NCI-H1092 treated with DMSO at 0.1 percent for 48 hours (cell line): Measurements from ENCODE around the gene ZCCHC7.
"Not testable (repeated sequence)": the region's sequence is repeated elsewhere in the genome, so short reads cannot be mapped to it uniquely, and the experiment has no call there.

Experiments used
- DNase-seq: peaks from one replicate; lab custom pipeline; 2025; lab: John Stamatoyannopoulos, UW

ZCCHC7 gene

GRCh38 chr9:37255187-37255586, 134.8 kb downstream of the ZCCHC7 start:
- no peak for DNase-seq

DNA sequence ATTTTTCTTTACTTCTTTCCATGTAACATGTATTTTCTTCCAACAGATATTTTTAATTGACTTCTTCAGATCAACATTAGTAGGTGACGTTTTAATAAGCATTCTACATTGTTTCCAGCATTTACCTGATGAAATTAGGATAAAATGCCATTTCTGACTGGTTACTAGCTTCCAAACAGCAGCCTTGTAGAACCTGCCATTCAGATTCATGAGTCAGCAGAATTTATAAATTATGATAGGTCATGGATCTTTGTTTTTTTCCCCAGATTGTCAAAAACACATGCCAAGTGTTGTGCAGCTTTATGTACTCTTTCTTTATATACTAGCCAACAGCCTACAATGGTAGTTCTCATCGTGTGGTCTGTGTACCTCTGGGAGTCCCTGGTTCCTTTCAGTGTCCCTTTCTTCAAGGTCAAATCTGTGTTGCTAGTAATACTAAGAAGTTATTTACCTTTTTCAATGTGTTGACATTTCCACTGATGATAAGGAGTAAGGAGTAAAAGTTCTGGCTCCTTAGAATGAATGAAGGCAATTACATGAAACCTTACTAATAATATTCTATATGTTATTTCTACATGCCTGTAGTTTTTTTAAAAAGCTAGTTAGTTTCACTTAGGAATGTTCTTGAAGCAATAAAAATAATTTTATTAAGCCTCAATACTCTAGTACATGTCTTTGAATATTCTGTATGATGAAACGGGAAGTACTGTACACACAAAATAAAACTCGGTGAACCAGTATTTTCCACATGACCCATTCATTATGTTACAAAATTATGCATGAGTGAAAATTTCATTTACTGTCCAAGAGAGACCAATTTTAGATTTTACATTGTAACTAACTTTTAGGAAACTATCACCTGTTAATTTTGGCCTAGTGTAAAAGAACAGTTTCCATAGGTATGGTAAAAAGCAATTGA, 135.8 kb downstream of the ZCCHC7 start:
- no peak for DNase-seq

DNA sequence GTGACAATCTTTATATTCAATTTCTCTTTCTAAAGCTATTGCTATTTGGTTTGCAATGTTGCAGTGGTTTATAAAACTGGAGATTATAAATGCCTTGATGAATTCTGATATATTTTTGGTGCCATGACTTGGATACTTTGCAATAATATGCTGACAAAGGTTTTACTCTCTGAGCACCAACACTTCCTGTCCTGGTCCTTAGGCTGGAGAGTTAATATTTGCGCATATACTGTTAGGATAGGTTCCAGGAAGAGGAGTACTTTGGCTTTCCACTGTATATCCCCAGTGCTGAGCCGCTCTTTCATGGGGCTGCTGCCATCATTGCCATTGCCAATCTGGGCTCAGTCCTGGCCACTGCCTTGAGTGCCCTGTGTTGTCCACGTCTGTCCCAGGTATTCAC, 139.6 kb downstream of the ZCCHC7 start:
- no peak for DNase-seq

GRCh38 chr9:37262410-37262809, 142.0 kb downstream of the ZCCHC7 start:
- peak; percentile 15 for DNase-seq

DNA sequence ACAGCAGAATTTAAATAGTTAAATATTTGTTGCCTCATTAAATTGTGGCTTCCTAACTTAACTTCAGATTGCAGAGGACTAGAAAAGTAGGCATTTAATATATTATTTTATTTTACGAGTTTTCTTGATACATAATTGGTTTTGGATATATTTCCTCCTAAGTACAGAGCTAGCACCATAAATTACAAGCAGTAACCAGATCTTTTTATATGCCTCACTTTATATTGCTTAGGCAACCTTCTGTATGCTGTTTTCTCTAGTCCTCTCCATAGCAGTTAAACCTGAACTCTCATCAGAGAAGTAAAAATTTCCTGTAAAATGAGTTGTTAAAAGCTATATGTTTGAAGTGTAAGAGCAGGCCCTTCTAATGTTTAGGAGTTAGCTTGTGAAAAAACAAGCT, 144.2 kb downstream of the ZCCHC7 start:
- DNase-seq = no peak

- DNase-seq = no peak
Measured at GRCh38 chr9:37266630-37267029, 146.3 kb downstream of the ZCCHC7 start.

DNA sequence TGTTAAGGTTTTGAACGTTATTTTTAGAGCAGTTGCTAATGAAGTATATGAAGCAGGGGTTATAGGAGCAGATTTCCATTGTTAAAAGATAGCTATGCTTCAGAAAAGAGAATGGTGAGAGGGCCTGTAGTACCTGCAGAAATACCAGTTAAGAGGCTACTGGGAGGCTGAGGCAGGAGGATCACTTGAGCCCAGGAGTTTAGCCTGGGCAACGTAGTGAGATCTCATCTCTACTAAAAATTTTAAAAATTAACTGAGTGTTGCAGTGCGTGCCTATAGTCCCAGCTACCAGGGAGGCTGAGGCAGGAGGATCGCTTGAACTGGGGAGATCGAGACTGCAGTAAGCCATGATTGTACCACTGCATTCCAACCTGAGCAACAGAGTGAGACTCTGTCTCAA, 148.8 kb downstream of the ZCCHC7 start:
- no peak for DNase-seq

DNA sequence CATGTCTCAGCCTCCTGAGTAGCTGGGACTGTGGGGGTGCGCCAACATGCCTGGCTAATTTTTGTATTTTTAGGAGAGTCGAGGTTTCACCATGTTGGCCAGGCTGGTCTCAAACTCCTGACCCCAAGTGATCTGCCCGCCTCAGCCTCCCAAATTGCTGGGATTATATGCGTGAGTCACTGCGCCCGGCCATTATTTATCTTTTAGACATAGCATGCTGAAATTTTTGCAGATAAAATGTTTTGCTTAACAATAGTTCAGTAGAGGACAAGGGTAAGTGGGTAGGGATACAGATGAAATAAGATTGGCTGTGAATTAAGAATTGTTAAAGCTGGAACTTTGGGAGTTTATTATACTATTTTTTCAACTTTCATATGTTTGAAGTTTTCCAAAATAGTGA, 151.3 kb downstream of the ZCCHC7 start:
- DNase-seq = no peak

GRCh38 chr9:37273595-37273994, 153.2 kb downstream of the ZCCHC7 start:
- no peak for DNase-seq

GRCh38 chr9:37281541-37281940, 161.2 kb downstream of the ZCCHC7 start:
- DNase-seq = no peak

GRCh38 chr9:37283730-37284325, 163.5 kb downstream of the ZCCHC7 start:
- DNase-seq = no peak

GRCh38 chr9:37284636-37285035, 164.3 kb downstream of the ZCCHC7 start:
- DNase-seq = no peak

- no peak for DNase-seq
Measured at GRCh38 chr9:37286530-37287175, 166.3 kb downstream of the ZCCHC7 start.

DNA sequence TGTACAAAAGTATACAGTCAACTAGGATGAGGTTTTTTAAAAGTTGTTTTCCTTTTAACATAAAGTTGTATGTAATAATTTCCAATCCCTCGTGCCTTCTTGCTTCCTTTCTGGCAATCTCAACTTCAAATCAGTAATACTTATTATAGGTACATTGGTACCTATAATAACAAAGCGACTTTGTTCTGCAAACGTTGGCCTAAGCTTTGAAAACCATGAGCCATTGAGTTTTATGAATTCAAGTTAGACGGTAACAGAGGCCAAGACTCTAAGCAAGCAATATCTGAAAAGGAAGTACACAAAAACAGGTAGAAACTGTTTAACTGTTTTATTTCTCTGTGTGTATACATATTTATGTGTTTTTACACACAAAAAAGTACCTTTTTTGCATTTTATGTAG, 166.9 kb downstream of the ZCCHC7 start:
- DNase-seq = no peak

DNA sequence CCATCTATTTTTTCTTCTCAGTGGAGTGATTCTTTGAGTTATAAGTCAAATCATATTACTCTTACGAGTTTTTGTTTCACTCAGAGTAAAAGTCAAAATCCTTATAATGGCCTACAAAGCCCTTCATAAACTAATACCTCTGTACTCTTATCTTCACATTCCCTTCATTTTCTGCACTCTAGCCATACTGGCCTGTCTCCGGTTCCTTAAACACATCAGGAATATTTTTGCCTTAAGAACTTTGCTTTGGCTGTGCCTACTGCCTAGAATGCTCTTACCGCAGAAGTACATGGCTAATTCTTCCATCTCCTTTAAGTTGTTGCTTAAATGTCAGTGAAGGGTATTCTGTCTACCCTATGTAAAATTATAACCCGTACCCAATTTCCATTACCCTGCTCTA, 169.3 kb downstream of the ZCCHC7 start:
- no peak for DNase-seq

DNA sequence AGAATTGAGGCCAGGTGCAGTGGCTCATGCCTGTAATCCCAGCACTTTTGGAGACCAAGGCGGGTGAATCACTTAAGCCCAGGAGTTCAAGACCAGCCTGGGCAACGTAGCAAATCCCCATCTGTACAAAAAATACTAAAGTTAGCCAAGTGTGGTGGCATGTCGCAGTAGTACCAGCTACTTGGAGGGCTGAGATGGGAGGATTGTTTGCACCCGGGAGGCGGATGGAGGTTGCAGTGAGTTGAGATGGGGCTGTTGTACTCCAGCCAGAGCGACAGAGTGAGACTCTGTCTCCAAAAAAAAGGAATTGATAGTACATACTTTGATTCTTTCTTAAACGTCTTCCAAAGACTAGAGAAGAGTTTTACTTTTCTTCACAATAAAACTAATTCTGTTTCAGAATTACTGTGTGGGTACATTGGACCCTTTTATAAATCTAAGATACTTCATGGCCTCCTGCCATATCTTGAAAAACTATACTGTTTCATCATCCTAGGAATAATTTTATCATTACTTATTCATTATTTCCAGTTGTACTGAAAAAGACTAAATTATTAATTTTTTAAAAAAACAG, 170.1 kb downstream of the ZCCHC7 start:
- no peak for DNase-seq

- no peak for DNase-seq
Measured at GRCh38 chr9:37290940-37291485, 170.6 kb downstream of the ZCCHC7 start.

GRCh38 chr9:37291612-37292238, 171.4 kb downstream of the ZCCHC7 start:
- DNase-seq = not testable (repeated sequence)

GRCh38 chr9:37292896-37293295, 172.5 kb downstream of the ZCCHC7 start:
- no peak for DNase-seq

DNA sequence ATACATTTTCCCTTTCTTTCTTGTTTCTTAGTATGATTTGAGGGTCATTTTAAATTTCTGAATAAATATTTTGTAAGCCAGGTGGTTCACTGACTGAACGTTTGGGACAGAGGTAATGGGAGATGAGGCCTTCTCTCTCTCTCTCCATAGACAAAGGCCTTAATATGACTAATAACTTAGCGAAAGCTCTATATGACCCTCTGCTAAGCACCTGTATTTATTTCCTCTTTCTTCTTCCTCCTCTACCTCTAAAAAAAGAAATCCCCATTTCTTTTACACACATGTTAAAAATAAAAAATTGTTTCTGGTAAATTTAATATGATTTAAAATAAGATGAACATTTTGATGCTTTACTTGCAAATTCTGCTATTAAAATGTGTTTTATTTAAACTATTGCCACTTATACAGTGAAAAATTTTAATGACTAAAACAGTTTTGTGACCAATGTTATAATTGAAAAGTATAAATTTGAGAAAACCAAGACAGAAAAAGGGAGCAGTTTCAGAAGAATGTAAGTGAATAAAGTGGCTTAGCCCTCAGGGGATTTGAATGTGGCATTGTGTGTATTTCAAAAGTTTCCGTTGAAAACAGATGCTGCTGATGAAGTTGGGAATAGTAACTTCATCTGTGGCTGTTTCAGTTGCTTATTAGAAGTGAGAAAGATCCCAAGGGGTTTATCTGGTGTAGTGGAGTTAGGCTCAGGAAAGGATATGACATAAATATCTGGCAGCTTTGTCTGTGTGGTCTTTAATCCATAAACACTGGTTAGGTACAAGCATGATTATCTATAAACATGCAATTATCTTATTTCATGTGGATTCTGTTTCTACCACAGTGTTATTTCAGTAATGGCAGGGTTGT, 173.5 kb downstream of the ZCCHC7 start:
- DNase-seq = no peak

DNA sequence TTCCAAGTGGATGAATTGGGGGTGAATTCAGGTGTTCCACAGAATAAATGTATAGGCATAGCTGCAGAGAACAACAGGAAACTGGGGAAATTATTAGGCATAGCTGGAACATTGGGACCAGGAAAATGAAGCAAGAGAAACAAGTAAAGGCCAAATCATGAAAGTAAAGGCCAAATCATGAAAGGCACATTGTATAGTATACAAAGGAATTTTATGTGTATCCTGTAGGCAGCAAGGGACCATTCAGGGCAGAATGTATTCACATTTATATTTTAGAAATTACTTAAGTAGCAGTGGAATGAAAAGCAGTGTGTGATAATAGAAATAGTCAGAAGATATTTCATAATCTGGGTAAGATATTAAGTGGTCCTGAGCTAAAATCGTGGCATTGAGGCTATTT, 174.8 kb downstream of the ZCCHC7 start:
- no peak for DNase-seq
